LNCAP (cell line): ENCODE data around the gene COL8A1.

Experiments
- TF ChIP-seq, protein P1 (sequence below): fragments of 450-650 bp; IDR thresholded peaks from 2 replicates; pipeline ENCODE4 v1.5.1; 2017; ENCODE audit warnings: mild to moderate bottlenecking

The COL8A1 gene

DNA sequence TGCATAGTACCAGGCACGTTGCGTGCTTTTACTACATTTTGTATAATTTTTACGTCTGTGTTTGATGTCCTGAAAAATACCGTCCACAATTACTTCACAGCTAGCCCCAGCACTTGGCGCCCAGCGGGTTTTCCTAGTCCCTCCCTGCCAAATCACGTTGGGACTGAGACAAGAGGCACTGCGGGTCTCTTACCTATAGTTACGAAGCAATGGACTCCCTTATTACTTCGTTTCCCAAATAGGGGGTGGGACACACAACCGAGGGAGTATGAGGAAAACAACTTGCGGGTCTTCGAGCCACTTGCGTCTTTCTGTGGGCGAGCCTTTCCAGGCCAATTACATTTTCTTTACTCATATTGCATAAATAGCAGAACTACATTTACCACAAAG, 178.6 kb downstream of the COL8A1 start:
- TF ChIP-seq, protein P1, sequence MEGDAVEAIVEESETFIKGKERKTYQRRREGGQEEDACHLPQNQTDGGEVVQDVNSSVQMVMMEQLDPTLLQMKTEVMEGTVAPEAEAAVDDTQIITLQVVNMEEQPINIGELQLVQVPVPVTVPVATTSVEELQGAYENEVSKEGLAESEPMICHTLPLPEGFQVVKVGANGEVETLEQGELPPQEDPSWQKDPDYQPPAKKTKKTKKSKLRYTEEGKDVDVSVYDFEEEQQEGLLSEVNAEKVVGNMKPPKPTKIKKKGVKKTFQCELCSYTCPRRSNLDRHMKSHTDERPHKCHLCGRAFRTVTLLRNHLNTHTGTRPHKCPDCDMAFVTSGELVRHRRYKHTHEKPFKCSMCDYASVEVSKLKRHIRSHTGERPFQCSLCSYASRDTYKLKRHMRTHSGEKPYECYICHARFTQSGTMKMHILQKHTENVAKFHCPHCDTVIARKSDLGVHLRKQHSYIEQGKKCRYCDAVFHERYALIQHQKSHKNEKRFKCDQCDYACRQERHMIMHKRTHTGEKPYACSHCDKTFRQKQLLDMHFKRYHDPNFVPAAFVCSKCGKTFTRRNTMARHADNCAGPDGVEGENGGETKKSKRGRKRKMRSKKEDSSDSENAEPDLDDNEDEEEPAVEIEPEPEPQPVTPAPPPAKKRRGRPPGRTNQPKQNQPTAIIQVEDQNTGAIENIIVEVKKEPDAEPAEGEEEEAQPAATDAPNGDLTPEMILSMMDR = no peak

DNA sequence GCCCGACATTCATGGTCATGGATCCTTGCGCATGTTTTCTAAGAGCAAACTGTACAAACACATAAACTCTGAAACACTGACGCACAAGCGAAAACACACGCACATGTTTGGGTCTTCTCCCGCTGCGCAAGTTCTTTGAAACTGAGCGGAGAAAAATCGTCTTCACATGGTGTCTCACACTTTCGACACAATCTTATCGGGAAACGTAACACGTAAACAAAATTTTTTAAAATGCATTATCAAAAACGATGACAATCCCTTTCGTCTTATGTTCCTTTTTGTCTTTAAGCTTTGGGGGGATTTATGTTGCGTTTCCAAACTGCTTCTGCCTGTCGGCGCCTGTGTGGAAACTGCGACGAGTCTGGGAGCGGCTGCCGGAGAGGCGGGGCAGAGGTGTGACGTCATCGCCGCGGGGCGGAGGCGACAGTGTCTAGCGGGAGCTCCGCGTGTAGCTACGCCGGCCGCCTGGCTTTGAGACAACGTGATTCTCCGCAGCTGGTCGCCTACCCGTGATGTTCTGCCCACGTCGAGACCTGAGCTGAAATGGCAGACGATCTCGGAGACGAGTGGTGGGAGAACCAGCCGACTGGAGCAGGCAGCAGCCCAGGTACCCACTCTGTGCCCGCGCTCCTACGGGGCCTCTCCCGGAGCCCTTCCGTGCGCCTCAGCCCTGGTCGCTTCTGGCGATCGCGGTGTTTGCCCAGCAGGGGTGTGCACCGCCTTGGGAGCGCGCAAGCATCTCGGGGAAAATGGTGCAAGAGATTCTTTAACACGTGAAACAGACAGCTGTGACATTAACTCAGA, 179.2 kb downstream of the COL8A1 start, which contains the start of gene CMSS1:
TSS of gene CMSS1 (plus strand) at position 426 of the 804 bp plus-strand sequence.
- TF ChIP-seq, protein P1 = no peak

DNA sequence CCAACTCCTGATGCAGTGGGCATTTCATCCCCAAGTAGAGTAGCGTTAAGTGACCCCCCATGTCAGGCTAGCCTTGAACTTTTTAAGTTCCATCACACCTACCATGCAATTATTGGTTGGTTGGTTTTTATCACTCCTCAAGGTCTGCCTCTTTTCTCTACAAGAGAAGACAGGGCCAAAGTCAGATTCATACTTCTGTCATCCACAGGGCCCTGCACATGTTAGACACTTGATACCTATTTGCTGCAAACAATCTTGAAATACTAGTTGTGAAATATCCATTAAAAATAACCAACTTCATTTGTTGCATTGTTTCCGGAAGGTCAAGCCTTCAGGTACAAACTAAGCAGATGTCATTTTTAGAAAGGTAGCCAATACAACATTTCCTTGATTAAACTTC, 180.4 kb downstream of the COL8A1 start:
- TF ChIP-seq, protein P1 = no peak

DNA sequence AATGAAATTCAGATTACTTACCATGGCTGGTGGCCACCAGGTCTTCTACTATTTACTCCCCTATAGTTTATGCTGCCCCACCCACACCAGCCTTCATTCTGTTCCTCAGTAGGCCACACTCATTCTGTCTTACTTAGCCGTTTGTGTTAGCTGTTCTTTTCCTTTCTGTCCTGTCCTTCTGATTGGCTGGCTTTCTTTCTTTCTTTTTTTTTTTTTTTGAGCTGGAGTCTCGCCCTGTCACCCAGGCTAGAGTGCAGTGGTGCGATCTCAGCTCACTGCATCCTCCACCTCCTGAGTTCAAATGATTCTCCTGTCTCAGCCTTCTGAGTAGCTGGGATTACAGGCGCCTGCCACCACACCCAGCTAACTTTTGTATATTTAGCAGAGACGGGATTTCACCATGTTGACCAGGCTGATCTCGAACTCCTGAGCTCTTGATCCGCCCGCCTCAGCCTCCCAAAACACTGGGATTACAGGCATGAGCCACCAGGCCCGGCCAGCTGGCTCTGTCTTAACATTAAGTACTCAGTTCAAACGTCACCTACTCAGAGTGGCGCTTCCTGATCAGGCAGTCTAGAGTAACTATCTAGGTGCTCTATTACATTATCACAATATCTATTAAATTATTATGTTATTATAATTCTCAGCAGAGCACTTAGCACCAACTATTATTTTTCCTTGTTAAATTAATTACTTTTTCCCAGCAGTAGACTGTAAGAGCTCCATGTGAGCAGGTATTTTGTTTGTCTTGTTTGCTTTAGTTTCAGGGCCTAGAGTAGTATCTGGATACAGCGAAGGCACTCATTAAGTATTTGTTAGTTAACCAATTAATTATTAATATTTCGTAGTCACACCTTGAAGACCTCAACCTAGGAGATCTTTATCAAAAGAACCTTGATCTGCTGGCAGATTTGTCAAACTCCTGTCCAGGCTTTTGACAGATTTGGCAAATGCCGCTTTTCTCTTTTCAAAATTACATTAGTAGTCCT, 185.6 kb downstream of the COL8A1 start:
- TF ChIP-seq, protein P1 = no peak

DNA sequence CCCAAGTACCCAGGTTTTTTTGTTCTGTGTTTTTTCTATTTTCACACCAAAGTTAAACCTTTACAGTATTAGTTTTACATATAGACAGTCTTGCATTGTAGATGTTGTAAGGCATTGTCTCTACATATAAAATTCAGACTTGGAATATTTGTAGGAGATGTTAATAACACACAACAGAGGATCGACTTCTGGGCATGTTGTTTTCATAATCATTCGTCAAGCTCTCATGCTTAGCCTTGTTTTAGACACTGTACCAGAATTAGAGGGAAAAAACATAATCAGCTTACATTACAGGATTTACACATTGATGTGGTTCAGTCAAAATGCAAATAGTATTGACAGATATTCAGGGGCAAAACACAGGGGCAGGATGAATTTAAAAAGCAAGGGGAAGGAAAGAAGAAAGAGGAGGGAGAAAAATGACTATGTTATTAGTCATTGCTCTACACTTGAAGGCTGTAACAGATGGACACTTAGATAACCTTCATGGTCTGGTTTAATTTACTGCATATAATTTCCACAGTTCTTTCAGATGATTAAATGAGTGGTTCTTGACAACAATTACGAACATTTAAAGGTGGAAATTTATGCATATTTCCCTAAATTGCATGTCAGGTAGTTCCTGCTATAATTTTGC, 186.7 kb downstream of the COL8A1 start:
- TF ChIP-seq, protein P1 = no peak

DNA sequence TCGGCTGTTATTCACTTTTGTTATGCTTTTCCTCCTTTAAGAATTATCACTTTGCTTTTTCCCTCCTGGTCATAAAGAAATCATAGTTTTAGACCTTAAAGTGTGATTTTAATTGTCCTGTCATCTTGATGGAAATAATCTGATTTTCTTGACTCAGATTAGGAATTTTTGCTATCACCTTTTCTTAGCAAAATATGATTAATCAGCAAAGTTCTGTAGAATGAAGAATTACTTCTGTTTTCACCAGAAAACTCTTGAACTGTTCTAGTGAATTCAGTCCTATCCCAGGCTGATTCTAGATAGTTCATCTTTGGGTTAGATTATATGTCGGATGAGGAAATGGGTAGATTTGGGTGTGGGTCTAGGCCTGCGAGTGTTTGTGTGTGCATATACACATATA, 191.4 kb downstream of the COL8A1 start:
- TF ChIP-seq, protein P1 = no peak

DNA sequence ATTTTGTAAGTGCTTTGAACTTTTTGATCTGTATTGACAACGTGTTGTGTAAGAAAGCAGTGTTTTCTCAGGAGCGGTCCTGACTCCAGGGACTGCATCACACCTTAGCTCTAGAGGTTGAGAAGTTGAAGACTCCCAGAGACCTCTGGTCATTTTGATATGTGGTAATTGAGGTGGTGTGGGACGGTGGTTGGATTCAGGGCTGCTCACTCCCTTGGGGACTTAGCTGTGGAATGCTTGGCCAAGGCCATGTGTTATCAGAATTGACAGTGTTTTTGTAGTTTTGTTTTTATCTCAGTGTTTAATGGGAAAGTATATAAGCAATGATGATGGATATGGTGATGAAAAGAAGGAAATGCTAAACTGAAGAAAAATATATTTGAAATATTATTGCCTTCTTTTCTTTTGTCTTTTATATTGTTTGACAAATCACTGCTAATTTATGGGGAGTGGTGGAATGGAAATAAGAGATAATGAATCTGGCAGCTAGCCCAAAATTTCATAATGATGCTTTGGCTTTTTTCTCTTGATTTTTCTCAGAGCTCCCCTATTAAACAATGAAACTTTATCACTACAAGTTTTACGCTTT, 195.3 kb downstream of the COL8A1 start:
- TF ChIP-seq, protein P1 = no peak
